NCI-H345 (cell line): ENCODE measurements around the gene MAPRE3.

Source experiments
- DNase-seq: peaks from one replicate; lab custom pipeline; 2025; lab: John Stamatoyannopoulos, UW

MAPRE3 gene

DNA sequence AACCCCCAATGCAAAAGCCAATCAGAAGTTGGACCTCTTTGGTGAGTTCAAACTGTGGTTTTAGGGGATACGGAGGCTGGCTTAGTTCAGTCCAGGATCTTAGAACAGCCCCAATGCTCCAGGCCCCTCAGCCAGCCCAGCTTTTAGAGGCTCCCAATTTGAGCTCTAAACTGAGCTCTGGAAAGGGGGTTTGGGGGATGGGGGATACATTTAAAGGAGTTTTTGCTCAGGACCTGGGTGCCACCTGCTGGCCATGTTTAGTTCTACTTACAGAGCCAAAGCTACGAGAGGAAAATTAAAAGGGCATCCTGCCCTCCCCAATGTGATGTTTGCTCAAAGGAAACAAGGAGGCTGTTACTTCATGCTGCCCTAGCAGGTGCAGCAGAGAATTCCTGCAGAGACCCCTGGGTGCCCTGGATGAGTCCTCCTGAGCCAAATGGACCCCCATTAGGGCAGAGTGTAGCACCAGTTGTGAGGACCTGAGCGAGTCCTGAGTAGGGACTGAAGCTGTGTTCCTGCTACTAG, 46.4 kb downstream of the MAPRE3 start:
- peak; percentile 64 for DNase-seq

DNA sequence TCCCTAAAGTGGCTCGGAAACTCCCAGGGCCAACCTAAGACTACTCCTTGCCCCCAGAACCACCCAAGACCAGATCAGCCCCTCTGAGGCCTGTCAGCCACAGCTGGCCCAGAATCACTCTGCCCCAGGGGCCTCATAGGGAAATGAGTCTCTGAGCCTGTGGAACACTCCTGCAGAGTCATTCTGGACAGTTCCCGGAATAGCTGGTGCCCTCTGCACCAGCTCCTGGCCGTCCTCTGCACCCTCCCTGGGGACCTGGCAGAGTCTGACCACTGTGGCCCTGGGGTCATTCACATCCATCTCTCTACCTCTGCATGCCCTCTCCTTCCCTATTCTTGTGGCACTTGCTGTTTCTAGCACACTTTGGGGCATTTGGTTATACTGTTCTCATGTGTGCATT, 47.7 kb downstream of the MAPRE3 start:
- DNase-seq, result no peak

DNA sequence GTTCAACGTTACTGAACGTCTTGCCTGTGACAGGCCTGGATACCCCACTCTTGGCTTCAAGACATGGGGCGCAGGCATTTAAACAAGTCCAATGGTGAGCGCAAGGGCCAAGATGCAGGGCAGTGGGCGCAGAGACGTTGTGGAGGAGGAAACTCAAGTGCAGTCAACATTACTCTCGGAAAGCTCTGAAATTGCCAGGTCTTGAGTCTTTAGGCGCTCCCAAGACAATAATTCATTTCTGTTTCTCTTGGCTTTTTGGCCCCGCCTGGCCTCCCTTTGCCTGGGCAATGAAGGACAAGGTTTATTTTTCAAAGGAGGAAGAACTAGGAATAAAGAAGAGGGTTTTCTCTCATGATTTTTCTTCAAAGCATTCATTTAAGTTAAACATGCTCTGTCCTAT, 49.0 kb downstream of the MAPRE3 start:
- no peak for DNase-seq

GRCh38 chr2:27019931-27020855, 49.8 kb downstream of the MAPRE3 start:
- no peak for DNase-seq

- no peak for DNase-seq
Observed at GRCh38 chr2:27021253-27022049, 51.0 kb downstream of the MAPRE3 start.

- DNase-seq, result no peak
Observed at GRCh38 chr2:27023740-27024139, 53.3 kb downstream of the MAPRE3 start.

- no peak for DNase-seq
Observed at GRCh38 chr2:27024188-27024587, 53.8 kb downstream of the MAPRE3 start.

- no peak for DNase-seq
Observed at GRCh38 chr2:27024812-27025211, 54.4 kb downstream of the MAPRE3 start.

DNA sequence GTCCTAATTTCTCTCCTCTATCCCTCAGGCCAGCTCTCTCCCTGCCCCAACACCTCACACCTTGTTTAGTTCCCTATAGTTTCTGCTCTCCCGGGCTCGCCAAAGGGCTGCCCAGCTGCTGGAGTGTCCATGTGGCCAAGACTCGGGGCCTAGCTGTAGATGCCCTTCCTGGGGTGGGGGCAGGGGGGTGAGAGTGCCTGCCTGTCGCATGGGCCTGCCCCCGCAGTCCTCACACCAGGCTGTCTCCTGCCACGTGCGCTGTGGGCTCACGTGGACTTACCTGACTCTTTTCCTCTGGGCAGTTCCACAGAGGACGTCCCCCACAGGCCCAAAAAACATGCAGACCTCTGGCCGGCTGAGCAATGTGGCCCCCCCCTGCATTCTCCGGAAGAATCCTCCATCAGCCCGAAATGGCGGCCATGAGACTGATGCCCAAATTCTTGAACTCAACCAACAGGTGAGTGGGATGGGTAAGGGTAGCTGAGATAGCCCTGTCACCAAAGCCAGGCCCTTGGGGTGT, 54.9 kb downstream of the MAPRE3 start:
- DNase-seq, result no peak

GRCh38 chr2:27025861-27026851, 55.7 kb downstream of the MAPRE3 start:
- DNase-seq, result no peak

DNA sequence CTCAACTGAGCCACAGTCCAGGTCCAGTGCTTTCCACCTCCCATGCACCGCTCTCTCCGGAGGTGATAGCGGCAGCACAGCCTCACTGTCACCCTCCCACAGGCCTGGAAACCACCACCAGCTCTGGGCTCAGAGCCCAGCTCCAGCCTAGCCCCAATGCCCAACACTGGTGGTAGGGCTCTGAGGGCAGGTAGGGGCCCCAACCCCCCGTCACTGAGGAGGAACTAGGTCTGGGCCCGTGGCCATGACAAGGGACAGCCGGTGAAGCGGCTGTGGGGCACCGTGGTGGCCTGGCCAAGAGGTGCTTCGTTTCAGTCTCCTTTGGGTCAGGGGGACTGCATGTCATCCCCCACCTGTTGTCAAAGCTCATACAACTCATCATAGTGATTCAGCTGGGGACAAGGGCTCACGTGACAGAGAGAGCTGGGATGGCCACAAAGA, 56.8 kb downstream of the MAPRE3 start:
- DNase-seq, result no peak

DNA sequence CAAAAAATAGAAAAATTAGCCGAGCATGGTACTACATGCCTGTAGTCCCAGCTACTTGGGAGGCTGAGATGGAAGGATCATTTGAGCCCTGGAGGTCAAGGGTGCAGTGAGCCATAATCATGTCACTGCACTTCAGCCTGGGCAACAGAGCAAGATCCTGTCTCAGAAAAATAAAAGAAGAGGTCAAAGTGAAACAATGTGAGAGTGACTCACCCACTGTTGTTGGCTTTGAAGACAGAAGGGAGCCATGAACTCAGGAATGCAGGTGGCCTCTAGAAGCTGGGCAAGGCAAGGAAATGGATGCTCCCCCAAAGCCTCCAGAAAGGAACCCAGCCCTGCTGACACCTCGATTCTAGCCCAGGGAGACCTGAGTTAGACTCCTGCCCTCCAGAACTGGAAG, 58.6 kb downstream of the MAPRE3 start:
- no peak for DNase-seq

GRCh38 chr2:27032495-27033252, 62.2 kb downstream of the MAPRE3 start, which contains the start of gene TMEM214:
TSS of gene TMEM214 (plus strand) at chr2:27032965. CDS start at chr2:27033016, 51 bp downstream.
- DNase-seq, result peak; percentile 91

- DNase-seq, result no peak
Observed at GRCh38 chr2:27033253-27033852, 62.9 kb downstream of the MAPRE3 start.

GRCh38 chr2:27038012-27038411, 67.6 kb downstream of the MAPRE3 start:
- no peak for DNase-seq

DNA sequence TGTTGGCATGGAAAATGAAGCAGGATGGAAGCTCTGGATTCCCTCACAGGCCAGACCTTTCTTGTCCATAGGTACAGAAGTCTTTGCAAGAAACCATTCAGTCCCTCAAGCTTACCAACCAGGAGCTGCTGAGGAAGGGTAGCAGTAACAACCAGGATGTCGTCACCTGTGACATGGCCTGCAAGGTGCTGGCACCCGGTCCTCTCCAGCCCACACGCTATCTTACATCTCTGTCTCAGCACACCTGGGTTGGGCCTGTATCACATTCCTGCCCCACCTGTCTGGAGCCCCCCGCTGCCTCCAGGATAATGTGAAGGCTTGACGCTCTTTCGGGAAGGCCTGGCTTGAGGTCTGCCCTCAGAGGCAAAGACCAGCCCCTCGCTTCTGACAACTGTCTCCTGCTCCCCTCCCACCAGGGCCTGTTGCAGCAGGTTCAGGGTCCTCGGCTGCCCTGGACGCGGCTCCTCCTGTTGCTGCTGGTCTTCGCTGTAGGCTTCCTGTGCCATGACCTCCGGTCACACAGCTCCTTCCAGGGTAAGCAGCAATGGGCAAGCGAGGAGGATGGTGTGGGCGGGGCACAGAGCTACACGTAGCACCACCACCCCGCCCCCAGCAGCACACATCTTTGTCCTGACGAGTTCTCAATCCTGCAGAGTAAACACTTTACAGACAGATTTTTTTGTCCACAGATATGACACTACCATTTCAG, 68.3 kb downstream of the MAPRE3 start:
- no peak for DNase-seq

- DNase-seq, result no peak
Observed at GRCh38 chr2:27039426-27039825, 69.0 kb downstream of the MAPRE3 start.

DNA sequence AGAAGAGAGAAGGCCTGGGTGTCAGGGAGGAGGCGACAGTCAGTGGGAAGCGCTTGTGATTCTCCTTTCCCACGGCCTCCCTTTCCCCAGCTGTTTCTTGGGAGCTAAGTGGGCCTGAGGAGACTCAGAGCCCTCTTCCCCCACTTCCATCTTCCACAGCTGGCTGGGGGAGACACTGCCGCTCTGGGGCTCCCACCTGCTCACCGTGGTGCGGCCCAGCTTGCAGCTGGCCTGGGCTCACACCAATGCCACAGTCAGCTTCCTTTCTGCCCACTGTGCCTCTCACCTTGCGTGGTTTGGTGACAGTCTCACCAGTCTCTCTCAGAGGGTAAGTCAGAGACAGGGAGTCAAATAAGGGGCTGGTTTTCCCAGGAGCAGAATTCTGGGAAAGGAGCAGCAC, 69.4 kb downstream of the MAPRE3 start:
- no peak for DNase-seq

DNA sequence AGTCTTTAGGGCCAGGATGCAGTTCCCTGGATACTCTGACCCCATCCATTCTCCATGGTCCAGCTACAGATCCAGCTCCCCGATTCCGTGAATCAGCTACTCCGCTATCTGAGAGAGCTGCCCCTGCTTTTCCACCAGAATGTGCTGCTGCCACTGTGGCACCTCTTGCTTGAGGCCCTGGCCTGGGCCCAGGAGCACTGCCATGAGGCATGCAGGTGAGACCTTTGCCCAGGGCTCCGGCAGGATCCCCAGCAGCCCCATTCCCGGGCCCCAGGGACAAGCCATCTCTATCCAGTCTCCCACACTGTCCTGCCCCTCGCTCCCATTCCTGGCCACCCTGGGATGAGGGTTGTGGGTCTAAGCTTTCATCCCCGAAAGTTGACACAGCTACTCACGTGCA, 69.8 kb downstream of the MAPRE3 start:
- no peak for DNase-seq
